Measurements from ENCODE around the gene SPATA31A1.
"Not testable (repeated sequence)": the region's sequence is repeated elsewhere in the genome, so short reads cannot be mapped to it uniquely, and the experiment has no call there.

The SPATA31A1 gene

GRCh38 chr9:39355369-39355768 lies at the start of gene SPATA31A1:
SPATA31A1 (plus strand) TSS chr9:39355669; CDS start chr9:39355731, 62 bp downstream.
- DNase-seq = not testable (repeated sequence)

GRCh38 chr9:39407261-39408204 lies 52.1 kb downstream of the SPATA31A1 start:
- DNase-seq = not testable (repeated sequence)

- not testable (repeated sequence) for DNase-seq
These were observed 55.9 kb downstream of the SPATA31A1 start for GRCh38 chr9:39411254-39411940.
